Medulla oblongata (tissue), 1 donor: Measurements from ENCODE around the gene MTERF2.
"Not testable (repeated sequence)": the region's sequence is repeated elsewhere in the genome, so short reads cannot be mapped to it uniquely, and the experiment has no call there.

ENCODE experiments used
- DNase-seq: peaks from one replicate; pipeline ENCODE4 v3.0.0-alpha.2; 2015; ENCODE audit errors: extremely low spot score

Gene MTERF2, protein sequence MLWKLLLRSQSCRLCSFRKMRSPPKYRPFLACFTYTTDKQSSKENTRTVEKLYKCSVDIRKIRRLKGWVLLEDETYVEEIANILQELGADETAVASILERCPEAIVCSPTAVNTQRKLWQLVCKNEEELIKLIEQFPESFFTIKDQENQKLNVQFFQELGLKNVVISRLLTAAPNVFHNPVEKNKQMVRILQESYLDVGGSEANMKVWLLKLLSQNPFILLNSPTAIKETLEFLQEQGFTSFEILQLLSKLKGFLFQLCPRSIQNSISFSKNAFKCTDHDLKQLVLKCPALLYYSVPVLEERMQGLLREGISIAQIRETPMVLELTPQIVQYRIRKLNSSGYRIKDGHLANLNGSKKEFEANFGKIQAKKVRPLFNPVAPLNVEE

DNA sequence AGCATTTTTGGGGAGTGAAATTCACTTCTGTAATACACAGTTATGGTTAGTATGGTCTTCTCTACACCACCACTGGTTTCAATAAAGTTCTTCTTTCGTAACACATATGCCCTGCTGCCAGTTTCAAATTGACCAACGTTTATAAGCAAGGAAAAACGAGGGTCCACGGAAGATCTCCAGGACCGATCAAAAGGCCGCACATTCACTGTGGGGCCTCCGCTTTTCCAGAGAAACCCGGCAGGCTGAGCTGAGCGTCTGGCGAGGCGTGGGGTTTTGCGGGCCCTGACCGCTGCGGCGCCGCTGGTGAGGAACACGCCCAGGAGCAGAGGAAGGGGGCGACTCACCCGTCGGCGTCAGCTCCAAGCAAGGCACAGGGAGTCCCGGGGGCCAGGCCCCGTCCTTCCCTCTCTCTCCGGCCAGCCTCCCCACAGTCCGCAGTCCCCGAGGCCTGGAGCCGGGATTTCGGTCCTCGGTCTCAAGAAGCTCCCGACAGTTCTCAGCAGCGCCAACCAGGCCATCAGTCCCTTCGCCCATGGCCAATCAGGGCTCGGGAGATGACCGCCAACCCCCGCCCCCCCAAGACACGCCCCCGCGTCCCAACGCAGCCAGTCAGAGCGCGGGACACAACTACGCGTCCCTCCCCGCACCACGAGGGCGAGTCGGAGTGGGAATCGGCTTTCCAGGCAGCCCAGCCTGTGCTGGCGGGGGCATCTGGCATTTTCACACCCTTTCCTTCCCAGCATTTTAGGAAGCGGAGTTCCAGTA lies at the start of gene MTERF2:
Gene MTERF2 (minus strand): TSS at position 522 of the 765 bp plus-strand sequence. CDS start 8,432 bp downstream, outside the sequence.
- peak; percentile 97 for DNase-seq

GRCh38 chr12:107035733-107036132 lies 48.8 kb upstream of the MTERF2 start:
- DNase-seq = no peak

DNA sequence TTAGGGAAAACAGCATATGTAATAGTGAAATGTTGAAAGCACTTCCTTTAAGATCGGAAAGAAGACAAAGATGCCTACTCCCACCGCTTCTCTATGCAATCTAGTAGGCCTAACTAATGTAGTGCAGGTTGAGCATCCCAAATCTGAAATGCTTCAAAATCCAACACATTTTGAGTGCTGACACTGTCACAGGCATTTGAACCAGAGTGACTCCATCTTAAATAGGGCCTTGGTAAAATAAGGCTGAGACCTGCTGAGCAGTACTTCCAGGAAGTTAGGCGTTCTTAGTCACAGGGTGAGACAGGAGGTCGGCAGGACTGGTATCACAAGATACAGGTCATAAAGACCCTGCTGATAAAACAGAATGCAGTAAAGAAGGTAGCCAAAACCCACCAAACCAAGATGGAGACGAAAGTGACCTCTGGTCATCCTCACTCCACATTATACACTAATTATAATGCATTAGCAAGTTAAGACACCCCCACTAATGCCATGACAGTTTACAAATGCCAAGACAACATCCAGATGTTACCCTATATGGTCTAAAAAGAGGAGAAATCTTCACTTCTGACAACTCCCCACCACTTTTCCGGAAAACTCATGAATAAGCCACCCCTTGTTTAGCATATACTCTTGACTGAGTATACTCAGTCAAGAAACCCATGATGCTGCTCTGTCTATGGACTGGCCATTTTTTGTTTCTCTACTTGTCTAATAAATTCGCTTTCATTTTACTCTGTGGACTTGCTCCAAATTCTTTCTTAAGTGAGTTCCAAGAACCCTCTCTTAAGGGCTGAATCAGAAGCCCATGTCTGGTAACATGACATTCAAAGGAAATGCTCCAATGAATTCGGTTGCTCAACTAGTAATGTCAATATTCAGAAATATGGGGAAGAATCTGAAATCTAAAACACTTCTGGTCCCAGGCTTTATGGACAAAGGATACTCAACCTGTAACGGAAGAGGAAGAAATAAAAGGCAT lies 47.1 kb upstream of the MTERF2 start:
- DNase-seq = no peak

DNA sequence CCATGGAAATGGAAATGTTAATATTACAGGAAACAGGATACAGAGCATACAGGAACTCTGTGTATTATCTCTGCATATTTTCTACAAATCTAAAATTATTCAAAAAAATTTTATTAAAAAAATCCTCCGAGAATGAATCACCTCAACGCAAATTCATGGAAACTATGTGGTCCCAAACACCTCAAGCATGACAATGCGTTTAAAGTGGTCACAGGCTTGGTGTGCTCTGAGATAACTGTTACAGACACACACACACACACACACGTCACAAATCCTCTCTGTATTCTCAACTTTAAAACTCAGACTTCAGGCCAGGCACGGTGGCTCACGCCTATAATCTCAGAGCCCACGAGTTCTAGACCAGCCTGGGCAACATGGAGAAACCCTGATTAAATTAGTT lies 45.3 kb upstream of the MTERF2 start:
- DNase-seq = no peak

GRCh38 chr12:107031061-107031460 lies 44.1 kb upstream of the MTERF2 start:
- DNase-seq = no peak

DNA sequence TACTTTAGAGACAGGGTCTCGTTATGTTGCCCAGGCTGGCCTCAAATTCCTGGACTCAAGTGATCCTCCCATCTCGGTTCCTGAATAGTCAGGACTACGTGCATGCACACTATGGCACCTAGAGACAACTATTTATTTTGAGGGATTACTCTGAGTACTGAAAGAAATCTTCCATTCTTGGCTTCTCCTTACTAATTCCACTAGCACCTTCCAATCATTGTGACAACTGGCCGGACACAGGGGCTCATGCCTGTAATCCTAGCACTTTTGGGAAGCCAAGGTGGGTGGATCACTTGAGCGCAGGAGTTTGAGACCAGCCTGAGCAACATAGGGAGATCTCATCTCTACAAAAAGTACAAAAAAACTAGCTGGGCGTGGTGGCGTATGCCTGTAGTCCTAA lies 42.1 kb upstream of the MTERF2 start:
- DNase-seq = no peak

- DNase-seq = peak; percentile 45
Measured at GRCh38 chr12:107027636-107028053, 40.7 kb upstream of the MTERF2 start.

DNA sequence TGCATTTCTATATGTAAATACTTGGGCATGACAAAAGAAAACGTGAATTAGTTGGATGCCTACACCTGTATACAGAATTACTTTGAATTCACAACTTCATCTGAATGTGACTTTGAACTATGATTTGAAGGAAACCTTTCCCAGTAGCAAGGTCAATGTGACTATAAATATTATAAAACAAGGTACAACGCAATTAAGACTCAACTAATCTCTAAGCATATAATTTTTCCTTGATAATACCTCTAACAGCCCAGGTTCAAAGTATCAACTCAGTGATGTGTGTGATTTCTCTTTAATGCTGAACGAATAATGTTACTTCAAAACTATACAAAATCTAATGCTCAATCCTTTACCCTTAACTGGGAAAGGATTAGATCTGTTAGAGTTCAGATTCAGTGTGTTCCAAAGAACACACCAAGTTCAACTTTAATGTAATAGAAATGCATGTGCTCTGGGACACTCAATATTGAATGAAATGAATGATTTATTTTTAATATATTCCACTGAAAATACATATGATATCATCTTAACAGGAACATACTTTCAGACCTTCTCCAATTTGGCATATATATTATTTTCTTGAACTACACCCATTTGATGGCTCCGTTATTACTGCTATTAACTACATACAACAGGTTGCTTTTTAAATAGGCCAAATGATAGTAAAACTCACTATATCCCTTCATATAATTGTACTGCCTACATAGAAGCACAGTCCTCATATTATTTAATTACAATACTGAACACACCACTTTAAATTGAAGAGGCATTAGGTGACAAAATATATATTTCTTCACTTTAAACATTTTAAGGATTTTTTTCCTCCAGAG lies 40.1 kb upstream of the MTERF2 start:
- no peak for DNase-seq

DNA sequence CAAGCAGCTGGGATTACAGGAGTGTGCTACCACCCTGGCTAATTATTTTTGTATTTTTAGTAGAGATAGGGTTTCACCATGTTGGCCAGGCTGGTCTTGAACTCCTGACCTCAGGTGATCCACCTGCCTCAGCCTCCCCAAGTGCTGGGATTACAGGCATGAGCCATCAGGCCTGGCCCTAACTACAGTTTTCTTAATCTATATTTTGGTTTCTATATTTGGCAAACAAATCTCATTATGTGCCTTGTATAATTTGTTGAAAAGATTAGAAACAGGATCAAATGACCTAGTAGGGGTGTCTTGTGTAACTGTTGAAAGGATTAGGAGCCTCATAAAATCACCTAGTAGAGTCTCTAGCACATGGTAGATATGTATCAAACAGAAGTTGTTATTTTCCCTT lies 39.4 kb upstream of the MTERF2 start:
- DNase-seq = not testable (repeated sequence)

DNA sequence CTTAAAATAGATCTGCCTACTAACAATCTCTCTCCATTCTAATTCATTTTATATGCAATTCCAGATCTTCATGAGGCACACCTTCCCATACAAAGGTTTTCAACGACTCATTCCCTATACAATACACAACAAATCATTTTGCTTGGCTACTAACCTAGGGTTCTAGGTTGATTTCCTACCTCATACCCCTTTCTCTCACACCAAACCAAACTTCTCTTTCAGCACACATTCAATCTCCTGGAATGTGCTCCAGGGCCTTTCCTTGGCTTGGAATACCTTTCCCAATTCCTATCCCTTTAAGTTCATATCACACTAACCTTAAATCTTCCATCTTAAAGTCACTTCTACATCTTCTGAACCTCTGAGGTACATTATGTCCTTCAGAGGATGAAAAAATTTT lies 38.7 kb upstream of the MTERF2 start:
- no peak for DNase-seq

- no peak for DNase-seq
Measured at GRCh38 chr12:107019546-107019945, 32.6 kb upstream of the MTERF2 start.

GRCh38 chr12:107017042-107017441 lies 30.1 kb upstream of the MTERF2 start:
- no peak for DNase-seq

DNA sequence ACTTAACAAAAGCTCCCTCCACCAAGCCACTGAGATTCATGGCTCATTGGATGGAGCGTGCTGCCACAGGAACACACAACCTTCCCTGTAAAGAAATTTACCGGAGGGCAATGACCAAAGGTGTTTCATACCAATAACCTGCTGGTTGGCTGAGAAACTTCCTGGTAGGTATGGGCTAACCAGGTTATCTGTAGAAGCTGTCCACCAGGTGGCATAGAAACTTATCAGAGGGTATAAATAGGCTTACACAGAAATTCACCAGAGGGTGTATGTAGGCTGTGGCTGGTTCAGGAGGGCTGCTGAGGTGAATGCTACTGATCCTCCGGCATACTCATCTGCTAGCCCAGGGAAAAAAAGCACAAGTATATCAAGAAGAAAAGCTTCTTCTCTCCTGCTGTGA lies 27.1 kb upstream of the MTERF2 start:
- DNase-seq = no peak

DNA sequence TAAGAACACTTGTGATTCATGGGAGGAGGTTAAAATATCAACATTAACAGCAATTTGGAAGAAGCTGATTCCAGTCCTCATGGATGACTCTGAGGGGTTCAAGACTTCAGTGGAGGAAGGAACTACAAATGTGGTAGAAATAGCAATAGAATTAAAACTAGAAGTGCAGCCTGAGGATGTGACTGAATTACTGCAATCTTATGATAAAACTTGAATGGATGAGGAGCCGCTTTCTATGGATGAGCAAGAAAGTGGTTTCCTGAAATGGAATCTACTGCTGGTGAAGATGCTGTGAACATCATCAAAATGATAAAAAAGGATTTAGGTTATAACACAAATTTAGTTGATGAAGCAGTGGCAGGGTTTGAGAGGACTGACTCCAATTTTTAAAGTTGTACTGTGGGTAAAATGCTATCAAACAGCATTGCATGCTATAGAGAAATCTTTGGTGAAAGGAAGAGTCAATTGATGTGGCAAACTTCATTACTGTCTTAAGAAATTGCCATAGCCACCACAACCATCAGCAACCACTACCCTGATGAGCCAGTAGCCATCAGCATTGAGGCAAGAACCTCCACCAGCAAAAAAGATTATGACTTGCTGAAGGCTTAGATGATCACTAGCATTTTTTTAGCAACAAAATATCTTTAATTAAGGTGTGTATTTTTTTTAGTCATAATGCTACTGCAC lies 25.9 kb upstream of the MTERF2 start:
- no peak for DNase-seq

DNA sequence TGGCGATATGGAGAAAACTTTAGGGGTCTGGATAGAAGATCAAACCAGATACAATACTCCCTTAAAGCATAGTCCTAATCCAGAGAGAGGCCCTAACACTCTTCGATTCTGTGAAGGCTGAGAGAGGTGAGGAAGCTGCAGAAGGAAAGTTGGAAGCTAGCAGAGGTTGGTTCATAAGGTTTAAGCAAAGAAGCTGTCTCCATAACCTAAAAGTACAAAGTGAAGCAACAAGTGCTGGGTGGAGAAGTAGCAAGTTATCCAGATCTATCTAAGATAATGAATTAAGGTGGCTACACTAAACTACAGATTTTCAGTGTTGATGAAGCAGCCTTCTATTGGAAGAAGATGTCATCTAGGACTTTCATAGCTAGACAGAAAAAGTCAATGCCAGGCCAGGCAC lies 24.6 kb upstream of the MTERF2 start:
- DNase-seq = no peak

GRCh38 chr12:107007411-107007810 lies 20.5 kb upstream of the MTERF2 start:
- no peak for DNase-seq

DNA sequence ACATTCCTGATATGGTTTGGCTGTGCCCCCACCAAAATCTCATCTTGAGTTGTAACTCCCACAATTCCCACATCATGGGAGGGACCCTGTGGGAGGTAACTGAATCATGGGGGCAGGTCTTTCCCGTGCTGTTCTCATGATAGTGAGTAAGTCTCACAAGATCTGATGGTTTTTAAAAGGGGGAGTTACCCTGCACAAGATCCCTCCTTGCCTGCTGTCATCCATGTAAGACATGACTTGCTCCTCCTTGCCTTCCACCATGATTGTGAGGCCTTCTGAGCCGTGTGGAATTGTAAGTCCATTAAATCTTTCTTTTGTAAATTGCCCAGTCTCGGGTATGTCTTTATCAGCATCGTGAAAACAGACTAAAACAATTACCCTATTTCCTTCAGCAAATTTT lies 15.7 kb upstream of the MTERF2 start:
- DNase-seq = not testable (repeated sequence)

- DNase-seq = no peak
Measured at GRCh38 chr12:106999446-106999845, 12.5 kb upstream of the MTERF2 start.

DNA sequence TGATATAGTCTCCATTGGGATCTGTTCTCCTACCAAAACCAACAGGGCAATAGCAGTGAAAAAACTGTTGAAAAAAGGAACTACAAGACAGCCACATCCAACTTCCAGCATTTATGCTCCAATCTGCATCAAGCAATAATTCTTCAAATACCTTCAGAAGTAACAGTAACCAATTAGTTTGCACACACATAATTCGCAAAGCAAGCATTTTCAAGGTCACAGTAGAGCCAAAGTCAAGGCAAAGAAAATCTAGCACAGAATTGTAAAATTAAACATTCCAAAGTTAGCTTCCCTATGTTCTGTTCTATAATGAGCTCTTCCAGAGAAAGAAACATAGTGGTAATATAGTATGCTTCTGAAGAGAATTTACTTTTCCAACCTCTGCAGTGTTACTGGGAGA lies 11.0 kb upstream of the MTERF2 start:
- DNase-seq = no peak

DNA sequence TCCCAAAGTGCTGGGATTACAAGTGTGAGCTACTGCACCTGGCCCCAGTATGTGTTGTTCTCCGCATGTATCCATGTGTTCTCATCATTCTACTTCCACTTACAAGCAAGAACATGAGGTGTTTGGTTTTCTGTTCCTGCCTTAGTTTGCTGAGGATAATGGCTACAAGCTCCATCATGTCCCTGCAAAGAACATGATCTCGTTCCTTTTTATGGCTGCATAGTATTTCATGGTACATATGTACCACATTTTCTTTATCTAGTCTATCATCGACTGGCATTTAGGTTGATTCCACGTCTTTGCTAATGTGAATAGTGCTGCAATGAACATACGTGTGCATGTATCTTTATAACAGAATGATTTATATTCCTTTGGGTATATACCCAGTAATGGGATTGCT lies 9.2 kb upstream of the MTERF2 start:
- DNase-seq = not testable (repeated sequence)
